Measurements from ENCODE around the gene IRF8.

IRF8 gene

GRCh38 chr16:85912211-85912974 lies 13.4 kb downstream of the IRF8 start:
- Histone ChIP-seq H3K9me3 (ENCODE audit: control insufficient read depth, low read length) (no peaks in the 10 kb centered on the region), H3K79me1 (replicated peaks; ENCODE audit: low read length, poor library complexity, severe bottlenecking) (no peaks in the 10 kb centered on the region), H4K91ac (ENCODE audit: low read length) (no peak overlapping the region), H4K8ac (ENCODE audit: low read length) (no peak overlapping the region), H2AK5ac (ENCODE audit: low read length, severe bottlenecking) (no peak overlapping the region), H3K9ac (ENCODE audit: low read length) (no peak overlapping the region), H2BK15ac (ENCODE audit: low read depth, poor library complexity, severe bottlenecking) (no peak overlapping the region), H3K14ac (ENCODE audit: low read length in 2 of 2) (no peak overlapping the region), H3K4me2 (ENCODE audit: low read length, poor library complexity, severe bottlenecking) (no peak overlapping the region), H3K4ac (ENCODE audit: low read depth in 1 of 2, low read length in 2 of 2) (no peak overlapping the region), H3K27me3 (ENCODE audit: control insufficient read depth in 1 of 2, insufficient read depth in 1 of 2, low read length in 2 of 2) (peaks cover 8 to 56% of the 10 kb centered on the region in 2 experiments), H3K18ac (ENCODE audit: low read depth in 1 of 2, low read length in 2 of 2) (no peak overlapping the region), H3K36me3 (ENCODE audit: control insufficient read depth in 1 of 2, insufficient read depth in 2 of 2, low read depth in 1 of 2, low read length in 2 of 2) (no peaks in the 10 kb centered on the region), H3K4me3 (ENCODE audit: insufficient read depth in 1 of 2, low read depth in 1 of 2, low read length in 2 of 2) (no peak overlapping the region), H2BK5ac (ENCODE audit: low read depth, low read length, poor library complexity, severe bottlenecking) (no peak overlapping the region), H3K23ac (ENCODE audit: low read length in 2 of 2) (no peak overlapping the region), H2AFZ (ENCODE audit: low read depth, low read length) (no peak overlapping the region), H3K4me1 (ENCODE audit: control insufficient read depth, insufficient read depth, low read depth, low read length) (peaks cover 1% of the 10 kb centered on the region), H3K27ac (ENCODE audit: low read length, poor library complexity, severe bottlenecking) (no peak overlapping the region), H2BK12ac (ENCODE audit: low read length in 2 of 2) (no peak overlapping the region), H2BK120ac (ENCODE audit: low read depth, low read length) (no peak overlapping the region)
- DNase-seq = peak; percentile 46
- WGBS = 79% methylated on average over 12 of the region's 13 CpGs

GRCh38 chr16:85913141-85913601 lies 14.2 kb downstream of the IRF8 start:
- H2BK12ac ChIP-seq (ENCODE audit: low read length in 2 of 2) = no peak overlapping the region
- DNase-seq = no peak
- no peak overlapping the region for H2BK5ac ChIP-seq (ENCODE audit: low read depth, low read length, poor library complexity, severe bottlenecking)
- H4K8ac ChIP-seq (ENCODE audit: low read length) = no peak overlapping the region
- H3K4me1 ChIP-seq (ENCODE audit: control insufficient read depth, insufficient read depth, low read depth, low read length) = peaks cover 1% of the 10 kb centered on the region
- H3K18ac ChIP-seq (ENCODE audit: low read depth in 1 of 2, low read length in 2 of 2) = no peak overlapping the region
- H2BK120ac ChIP-seq (ENCODE audit: low read depth, low read length) = no peak overlapping the region
- H3K79me1 ChIP-seq (replicated peaks; ENCODE audit: low read length, poor library complexity, severe bottlenecking) = no peaks in the 10 kb centered on the region
- no peaks in the 10 kb centered on the region for H3K36me3 ChIP-seq (ENCODE audit: control insufficient read depth in 1 of 2, insufficient read depth in 2 of 2, low read depth in 1 of 2, low read length in 2 of 2)
- no peak overlapping the region for H3K23ac ChIP-seq (ENCODE audit: low read length in 2 of 2)
- H3K4me3 ChIP-seq (ENCODE audit: insufficient read depth in 1 of 2, low read depth in 1 of 2, low read length in 2 of 2) = no peak overlapping the region
- no peaks in the 10 kb centered on the region for H3K9me3 ChIP-seq (ENCODE audit: control insufficient read depth, low read length)
- H4K91ac ChIP-seq (ENCODE audit: low read length) = no peak overlapping the region
- H2AK5ac ChIP-seq (ENCODE audit: low read length, severe bottlenecking) = no peak overlapping the region
- no peak overlapping the region for H3K4ac ChIP-seq (ENCODE audit: low read depth in 1 of 2, low read length in 2 of 2)
- H3K4me2 ChIP-seq (ENCODE audit: low read length, poor library complexity, severe bottlenecking) = no peak overlapping the region
- no peak overlapping the region for H3K14ac ChIP-seq (ENCODE audit: low read length in 2 of 2)
- no peak overlapping the region for H3K9ac ChIP-seq (ENCODE audit: low read length)
- H2BK15ac ChIP-seq (ENCODE audit: low read depth, poor library complexity, severe bottlenecking) = no peak overlapping the region
- no peak overlapping the region for H3K27ac ChIP-seq (ENCODE audit: low read length, poor library complexity, severe bottlenecking)
- H2AFZ ChIP-seq (ENCODE audit: low read depth, low read length) = no peak overlapping the region
- peaks cover 8 to 52% of the 10 kb centered on the region in 2 experiments for H3K27me3 ChIP-seq (ENCODE audit: control insufficient read depth in 1 of 2, insufficient read depth in 1 of 2, low read length in 2 of 2)
- WGBS = 94% methylated on average over 12 of the region's 12 CpGs

- Histone ChIP-seq H2BK120ac (ENCODE audit: low read depth, low read length) (no peak overlapping the region), H3K79me1 (replicated peaks; ENCODE audit: low read length, poor library complexity, severe bottlenecking) (no peaks in the 10 kb centered on the region), H3K18ac (ENCODE audit: low read depth in 1 of 2, low read length in 2 of 2) (no peak overlapping the region), H3K36me3 (ENCODE audit: control insufficient read depth in 1 of 2, insufficient read depth in 2 of 2, low read depth in 1 of 2, low read length in 2 of 2) (no peaks in the 10 kb centered on the region), H3K23ac (ENCODE audit: low read length in 2 of 2) (peak overlapping the region in 1 of 2 experiments; percentile 2), H3K4me2 (ENCODE audit: low read length, poor library complexity, severe bottlenecking) (no peak overlapping the region), H4K91ac (ENCODE audit: low read length) (no peak overlapping the region), H2AFZ (ENCODE audit: low read depth, low read length) (no peak overlapping the region), H3K27me3 (ENCODE audit: control insufficient read depth in 1 of 2, insufficient read depth in 1 of 2, low read length in 2 of 2) (peaks cover 8 to 48% of the 10 kb centered on the region in 2 experiments), H2AK5ac (ENCODE audit: low read length, severe bottlenecking) (no peak overlapping the region), H3K27ac (ENCODE audit: low read length, poor library complexity, severe bottlenecking) (no peak overlapping the region), H3K9me3 (ENCODE audit: control insufficient read depth, low read length) (no peaks in the 10 kb centered on the region), H3K9ac (ENCODE audit: low read length) (no peak overlapping the region), H3K14ac (ENCODE audit: low read length in 2 of 2) (no peak overlapping the region), H2BK12ac (ENCODE audit: low read length in 2 of 2) (no peak overlapping the region), H3K4me3 (ENCODE audit: insufficient read depth in 1 of 2, low read depth in 1 of 2, low read length in 2 of 2) (no peak overlapping the region), H2BK15ac (ENCODE audit: low read depth, poor library complexity, severe bottlenecking) (no peak overlapping the region), H4K8ac (ENCODE audit: low read length) (no peak overlapping the region), H3K4me1 (ENCODE audit: control insufficient read depth, insufficient read depth, low read depth, low read length) (peaks cover 1% of the 10 kb centered on the region), H2BK5ac (ENCODE audit: low read depth, low read length, poor library complexity, severe bottlenecking) (no peak overlapping the region), H3K4ac (ENCODE audit: low read depth in 1 of 2, low read length in 2 of 2) (no peak overlapping the region)
- no peak for DNase-seq
- WGBS = 89% methylated on average over 15 of the region's 16 CpGs
Measured at GRCh38 chr16:85913688-85914422, 14.9 kb downstream of the IRF8 start.

- Histone ChIP-seq H3K9me3 (ENCODE audit: control insufficient read depth, low read length) (no peaks in the 10 kb centered on the region), H3K23ac (ENCODE audit: low read length in 2 of 2) (no peak overlapping the region), H2AFZ (ENCODE audit: low read depth, low read length) (no peak overlapping the region), H3K79me1 (replicated peaks; ENCODE audit: low read length, poor library complexity, severe bottlenecking) (no peaks in the 10 kb centered on the region), H3K4ac (ENCODE audit: low read depth in 1 of 2, low read length in 2 of 2) (no peak overlapping the region), H4K8ac (ENCODE audit: low read length) (no peak overlapping the region), H3K4me1 (ENCODE audit: control insufficient read depth, insufficient read depth, low read depth, low read length) (peaks cover 1% of the 10 kb centered on the region), H3K18ac (ENCODE audit: low read depth in 1 of 2, low read length in 2 of 2) (no peak overlapping the region), H2BK15ac (ENCODE audit: low read depth, poor library complexity, severe bottlenecking) (no peak overlapping the region), H3K27ac (ENCODE audit: low read length, poor library complexity, severe bottlenecking) (no peak overlapping the region), H3K27me3 (ENCODE audit: control insufficient read depth in 1 of 2, insufficient read depth in 1 of 2, low read length in 2 of 2) (peaks cover 3 to 47% of the 10 kb centered on the region in 2 experiments), H2BK120ac (ENCODE audit: low read depth, low read length) (no peak overlapping the region), H3K14ac (ENCODE audit: low read length in 2 of 2) (no peak overlapping the region), H2BK5ac (ENCODE audit: low read depth, low read length, poor library complexity, severe bottlenecking) (no peak overlapping the region), H3K4me3 (ENCODE audit: insufficient read depth in 1 of 2, low read depth in 1 of 2, low read length in 2 of 2) (no peak overlapping the region), H3K36me3 (ENCODE audit: control insufficient read depth in 1 of 2, insufficient read depth in 2 of 2, low read depth in 1 of 2, low read length in 2 of 2) (peaks cover 0 to 2% of the 10 kb centered on the region in 2 experiments), H2AK5ac (ENCODE audit: low read length, severe bottlenecking) (no peak overlapping the region), H4K91ac (ENCODE audit: low read length) (no peak overlapping the region), H3K4me2 (ENCODE audit: low read length, poor library complexity, severe bottlenecking) (no peak overlapping the region), H2BK12ac (ENCODE audit: low read length in 2 of 2) (no peak overlapping the region), H3K9ac (ENCODE audit: low read length) (no peak overlapping the region)
- 95% methylated on average over 17 of the region's 17 CpGs for WGBS
- no peak for DNase-seq
Measured at GRCh38 chr16:85914423-85914794, 15.4 kb downstream of the IRF8 start.
